ENCODE measurements around the gene KLHL40.
A peak's percentile ranks its signal among the peaks of the same experiment; 100 is the strongest.

Gene KLHL40

DNA sequence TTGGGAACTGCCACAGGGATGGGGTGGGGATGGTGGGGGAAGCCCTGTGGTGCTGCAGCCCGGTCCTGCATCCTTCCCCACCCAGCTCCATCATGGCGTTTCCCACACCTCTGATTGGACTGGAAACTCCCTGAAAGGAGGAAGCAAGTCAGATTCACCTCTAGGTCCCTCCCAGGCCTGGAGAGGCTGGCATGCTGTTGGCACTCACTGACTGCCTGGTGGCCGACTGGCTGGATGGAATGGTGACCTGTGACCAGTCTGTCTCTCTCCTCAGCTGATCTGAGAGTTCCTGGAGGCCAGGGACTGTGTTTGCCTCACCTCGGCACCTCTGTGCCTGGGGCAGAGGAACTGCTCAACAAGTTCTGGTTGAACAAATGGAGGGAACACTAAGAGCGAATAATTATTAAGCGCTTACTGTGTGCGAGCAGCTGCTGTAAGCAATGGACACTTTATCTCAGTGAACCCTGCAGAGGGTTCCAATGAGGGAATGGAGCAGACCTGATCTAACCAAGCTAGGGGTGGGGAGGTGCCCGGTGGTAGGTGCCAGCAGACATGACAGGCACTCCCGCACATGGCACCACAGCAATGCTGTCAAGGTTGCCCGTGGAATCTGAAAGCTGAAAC is 20.7 kb downstream of the KLHL40 start:
- Mint-ChIP-seq H3K27ac (no peak overlapping the region), H3K27me3 (peaks cover 9% of the 10 kb centered on the region), H3K4me1 (peaks cover 3% of the 10 kb centered on the region), H3K36me3 (no peaks in the 10 kb centered on the region), H3K4me3 (no peak overlapping the region), H3K9me3 (no peaks in the 10 kb centered on the region)
- CTCF ChIA-PET: no interaction called here
- peak; percentile 6 for DNase-seq

- CTCF ChIA-PET: no interaction called here
- peak; percentile 18 for DNase-seq
These were observed 21.6 kb downstream of the KLHL40 start for GRCh38 chr3:42706721-42707619.

GRCh38 chr3:42707620-42708355 is 22.5 kb downstream of the KLHL40 start:
- H3K27ac Mint-ChIP-seq: no peak overlapping the region
- CTCF ChIA-PET: no interaction called here
- peak; percentile 6 for DNase-seq
- no peaks in the 10 kb centered on the region for H3K36me3 Mint-ChIP-seq
- H3K9me3 Mint-ChIP-seq: no peaks in the 10 kb centered on the region
- no peaks in the 10 kb centered on the region for H3K4me1 Mint-ChIP-seq
- H3K4me3 Mint-ChIP-seq: no peak overlapping the region
- H3K27me3 Mint-ChIP-seq: peaks cover 17% of the 10 kb centered on the region

More at GRCh38 chr3:42706721-42707619, 21.6 kb downstream of the KLHL40 start:
- H3K4me1 Mint-ChIP-seq: no peaks in the 10 kb centered on the region
- H3K36me3 Mint-ChIP-seq: no peaks in the 10 kb centered on the region
- H3K27ac Mint-ChIP-seq: no peak overlapping the region
- H3K9me3 Mint-ChIP-seq: no peaks in the 10 kb centered on the region
- H3K27me3 Mint-ChIP-seq: peaks cover 14% of the 10 kb centered on the region
- no peak overlapping the region for H3K4me3 Mint-ChIP-seq

DNA sequence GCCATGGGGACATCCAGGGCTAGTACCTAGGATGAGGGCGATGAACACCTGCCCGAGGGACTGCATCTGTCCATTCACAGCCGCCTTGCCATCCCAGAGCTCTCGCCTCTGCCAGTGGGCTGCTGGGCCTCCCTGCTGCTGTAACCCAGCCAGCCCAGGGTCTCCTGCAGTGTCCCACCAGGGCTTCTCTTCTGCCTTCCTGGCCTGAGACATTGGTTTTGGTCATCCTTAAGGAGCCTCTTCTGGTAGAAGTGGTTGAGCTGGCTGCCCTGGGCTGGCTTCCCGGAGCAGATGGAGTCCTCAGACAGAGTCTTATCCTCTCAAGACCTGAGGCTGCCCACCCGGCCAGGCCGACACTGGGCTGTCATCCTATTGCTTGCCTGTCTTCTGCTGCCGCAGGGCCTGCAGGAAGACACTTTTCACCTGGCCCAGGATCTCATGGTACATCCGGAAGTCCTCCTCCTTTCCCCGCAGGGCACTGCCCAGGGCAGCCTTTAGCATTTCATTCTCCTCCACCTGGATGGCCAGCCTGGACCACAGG is 23.3 kb downstream of the KLHL40 start:
- peaks cover 18% of the 10 kb centered on the region for H3K27me3 Mint-ChIP-seq

DNA sequence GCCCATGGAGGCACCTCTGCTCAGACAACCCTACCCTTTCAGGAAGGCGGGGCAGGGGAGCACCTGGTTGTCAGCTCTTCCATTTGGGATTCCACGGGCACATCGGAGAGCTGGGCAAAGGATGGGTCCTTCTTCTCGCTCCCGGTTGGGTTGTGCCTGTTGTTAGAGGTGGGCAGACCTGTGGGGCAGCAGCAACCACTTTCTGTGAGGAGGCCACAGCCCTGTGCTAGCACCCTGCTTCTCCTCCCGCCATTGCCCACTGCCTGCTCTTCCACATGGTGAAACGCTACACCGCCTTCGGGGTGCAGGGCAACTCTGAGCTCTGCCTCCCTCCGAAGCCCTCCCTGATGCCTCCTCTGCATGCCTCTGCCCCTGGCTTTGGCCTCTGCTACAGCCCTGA is 24.3 kb downstream of the KLHL40 start:
- no peaks in the 10 kb centered on the region for H3K36me3 Mint-ChIP-seq
- no peak overlapping the region for H3K4me3 Mint-ChIP-seq
- no peak overlapping the region for H3K27ac Mint-ChIP-seq
- CTCF ChIA-PET: interaction anchor here (1.0 to 1.3 kb wide), 2 partner anchors 8 to 10 kb away, joined by 3 to 4 read pairs; no protein-coding TSS in a partner anchor
- H3K4me1 Mint-ChIP-seq: no peaks in the 10 kb centered on the region
- no peaks in the 10 kb centered on the region for H3K9me3 Mint-ChIP-seq
- H3K27me3 Mint-ChIP-seq: peaks cover 21% of the 10 kb centered on the region
- DNase-seq: peak; percentile 11

More for the DNA sequence above, 23.3 kb downstream of the KLHL40 start:
- no peak overlapping the region for H3K4me3 Mint-ChIP-seq
- DNase-seq: peak; percentile 6
- CTCF ChIA-PET: no interaction called here
- H3K4me1 Mint-ChIP-seq: no peaks in the 10 kb centered on the region
- H3K9me3 Mint-ChIP-seq: no peaks in the 10 kb centered on the region
- no peaks in the 10 kb centered on the region for H3K36me3 Mint-ChIP-seq
- H3K27ac Mint-ChIP-seq: no peak overlapping the region

- Mint-ChIP-seq H3K4me1 (no peaks in the 10 kb centered on the region), H3K27me3 (peaks cover 21% of the 10 kb centered on the region), H3K36me3 (no peaks in the 10 kb centered on the region), H3K4me3 (no peak overlapping the region), H3K27ac (no peak overlapping the region), H3K9me3 (no peaks in the 10 kb centered on the region)
- peak; percentile 11 for DNase-seq
- CTCF ChIA-PET: interaction anchor here (0.6 to 1.3 kb wide), 3 partner anchors 9 to 252 kb away, joined by 3 to 4 read pairs (median 3); no protein-coding TSS in a partner anchor
These were observed 25.1 kb downstream of the KLHL40 start for GRCh38 chr3:42710323-42711021.

DNA sequence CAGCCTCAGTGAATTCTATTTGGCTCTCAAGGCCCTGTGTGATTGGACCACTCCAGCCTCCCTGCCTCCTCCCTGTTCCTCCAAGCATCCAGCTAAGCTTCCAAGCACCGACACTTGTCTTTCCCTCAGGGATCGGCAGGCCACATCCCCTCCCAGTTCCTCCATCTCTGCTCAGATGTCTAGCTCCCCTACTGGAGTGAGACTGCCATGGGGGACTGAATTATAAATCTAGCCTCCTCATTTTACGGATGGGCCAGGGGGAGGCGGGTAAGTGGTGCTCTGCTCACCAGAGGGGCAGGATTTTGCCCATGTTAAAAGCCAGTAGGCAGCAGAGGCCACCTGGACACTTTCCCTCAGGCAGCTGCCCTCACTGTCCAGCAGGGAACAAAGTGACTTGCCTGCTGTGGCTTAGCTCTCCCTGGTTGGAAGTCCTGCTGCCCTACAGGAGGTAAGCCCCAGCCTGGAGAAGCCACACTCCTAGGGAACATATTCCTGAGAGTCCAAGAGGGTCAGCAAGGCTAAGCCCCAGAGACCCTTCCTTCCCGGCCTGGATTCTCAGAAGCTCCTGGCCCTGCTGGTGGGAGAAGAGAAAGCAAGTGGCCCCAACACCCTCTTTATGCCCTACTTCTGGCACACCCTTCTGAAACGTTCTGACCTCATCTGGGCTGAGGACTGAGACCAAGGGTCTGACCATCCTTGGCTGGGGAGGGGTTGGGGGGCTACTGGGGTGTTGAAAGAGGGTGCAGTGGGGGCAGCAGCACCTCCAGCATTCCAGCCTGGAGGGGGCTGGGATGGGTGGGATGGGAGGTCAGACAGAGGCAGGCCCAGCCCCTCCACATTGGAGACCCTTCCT is 26.4 kb downstream of the KLHL40 start:
- peaks cover 21% of the 10 kb centered on the region for H3K27me3 Mint-ChIP-seq
- no peaks in the 10 kb centered on the region for H3K36me3 Mint-ChIP-seq
- H3K9me3 Mint-ChIP-seq: no peaks in the 10 kb centered on the region
- DNase-seq: peak; percentile 7
- no peak overlapping the region for H3K27ac Mint-ChIP-seq
- H3K4me3 Mint-ChIP-seq: no peak overlapping the region
- H3K4me1 Mint-ChIP-seq: no peaks in the 10 kb centered on the region
- CTCF ChIA-PET: interaction anchor here (0.6 to 1.3 kb wide), 3 partner anchors 10 to 251 kb away, joined by 3 to 4 read pairs (median 3); no protein-coding TSS in a partner anchor

GRCh38 chr3:42712344-42712648 is 27.0 kb downstream of the KLHL40 start:
- peak; percentile 12 for DNase-seq
- Mint-ChIP-seq H3K4me3 (no peak overlapping the region), H3K36me3 (no peaks in the 10 kb centered on the region), H3K9me3 (no peaks in the 10 kb centered on the region), H3K4me1 (no peaks in the 10 kb centered on the region), H3K27me3 (peaks cover 17% of the 10 kb centered on the region), H3K27ac (no peak overlapping the region)
- CTCF ChIA-PET: interaction anchor here (1.3 kb wide), 1 partner anchor 169 kb away, joined by 4 read pairs; no protein-coding TSS in a partner anchor

DNA sequence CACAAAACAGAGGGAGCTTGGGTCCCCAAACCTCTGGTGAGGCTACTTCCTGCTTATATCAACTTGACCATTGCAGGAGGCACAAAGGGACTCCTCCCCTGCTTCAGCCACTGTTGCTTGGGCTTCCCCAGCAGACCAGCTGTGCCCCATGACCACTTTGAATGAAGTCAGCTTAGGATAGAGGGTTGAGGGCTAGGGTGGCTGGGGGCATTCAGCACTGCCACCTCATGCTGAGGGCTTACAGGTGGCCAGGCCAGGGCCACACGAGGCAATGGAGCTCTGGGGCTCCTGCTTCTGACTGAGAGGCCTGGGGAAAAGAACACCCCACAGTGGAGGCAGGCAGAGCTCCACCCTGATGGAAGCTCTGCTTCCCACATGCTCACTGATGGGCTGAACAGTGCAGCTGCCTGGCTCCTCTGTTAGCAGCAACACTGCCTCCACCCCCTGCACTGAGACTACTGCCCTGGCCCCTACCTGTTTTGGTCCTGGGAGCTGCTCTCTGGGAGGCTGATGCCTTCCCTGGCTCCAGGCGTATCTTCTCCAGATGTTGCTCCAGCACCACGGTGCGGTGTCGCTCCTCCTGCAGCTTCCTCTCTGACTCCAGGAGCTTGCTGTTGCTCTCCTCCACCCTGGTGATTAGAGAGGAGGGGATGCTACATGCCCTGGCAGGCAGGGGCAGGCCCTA is 27.5 kb downstream of the KLHL40 start:
- H3K36me3 Mint-ChIP-seq: no peaks in the 10 kb centered on the region
- no peak overlapping the region for H3K27ac Mint-ChIP-seq
- H3K4me3 Mint-ChIP-seq: no peak overlapping the region
- CTCF ChIA-PET: interaction anchor here (1.1 to 1.3 kb wide), 2 partner anchors 51 to 169 kb away, joined by 3 to 4 read pairs; no protein-coding TSS in a partner anchor
- H3K9me3 Mint-ChIP-seq: no peaks in the 10 kb centered on the region
- H3K27me3 Mint-ChIP-seq: peaks cover 17% of the 10 kb centered on the region
- peak; percentile 10 for DNase-seq
- H3K4me1 Mint-ChIP-seq: no peaks in the 10 kb centered on the region

GRCh38 chr3:42713747-42714146 is 28.4 kb downstream of the KLHL40 start:
- Mint-ChIP-seq H3K36me3 (no peaks in the 10 kb centered on the region), H3K27me3 (peaks cover 17% of the 10 kb centered on the region), H3K27ac (no peak overlapping the region), H3K9me3 (no peaks in the 10 kb centered on the region), H3K4me3 (no peak overlapping the region), H3K4me1 (no peaks in the 10 kb centered on the region)
- CTCF ChIA-PET: interaction anchor here (1.1 kb wide), 1 partner anchor 52 kb away, joined by 3 read pairs; no protein-coding TSS in a partner anchor
- peak; percentile 14 for DNase-seq

DNA sequence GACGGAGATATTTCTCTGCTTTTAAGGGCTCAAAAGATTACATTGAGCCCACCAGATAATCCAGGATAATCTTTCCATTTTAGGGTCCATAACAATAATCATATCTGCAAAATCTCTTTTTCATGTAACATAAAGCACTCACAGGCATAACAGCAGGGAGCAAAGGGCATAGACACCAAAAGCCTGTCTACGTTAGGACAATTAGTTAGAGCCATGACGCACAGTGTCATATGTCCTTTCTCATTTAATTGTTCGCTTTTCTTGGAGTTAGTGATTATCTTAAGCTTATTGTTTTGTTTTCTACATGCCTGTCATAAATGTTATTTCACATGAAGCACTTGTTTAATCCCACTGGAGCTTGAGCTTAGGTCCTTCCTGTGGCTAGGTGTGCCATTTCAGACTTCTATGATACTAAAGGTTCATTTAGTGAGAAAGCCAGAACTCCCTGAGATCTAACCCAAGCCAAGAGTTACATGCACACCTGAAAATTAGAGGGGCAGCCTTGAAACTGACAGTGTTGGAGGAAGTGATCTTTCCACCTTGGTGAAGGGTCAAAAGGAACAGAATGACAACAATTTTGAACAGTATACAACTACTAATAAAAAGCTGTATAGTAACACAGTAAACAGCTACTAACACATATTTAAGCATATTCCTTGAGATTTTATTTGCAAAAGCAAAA is 29.0 kb downstream of the KLHL40 start:
- Mint-ChIP-seq H3K4me1 (no peaks in the 10 kb centered on the region), H3K4me3 (no peak overlapping the region), H3K27ac (no peak overlapping the region), H3K27me3 (peaks cover 21% of the 10 kb centered on the region), H3K36me3 (no peaks in the 10 kb centered on the region), H3K9me3 (no peaks in the 10 kb centered on the region)
- DNase-seq: peak; percentile 5
- CTCF ChIA-PET: no interaction called here

DNA sequence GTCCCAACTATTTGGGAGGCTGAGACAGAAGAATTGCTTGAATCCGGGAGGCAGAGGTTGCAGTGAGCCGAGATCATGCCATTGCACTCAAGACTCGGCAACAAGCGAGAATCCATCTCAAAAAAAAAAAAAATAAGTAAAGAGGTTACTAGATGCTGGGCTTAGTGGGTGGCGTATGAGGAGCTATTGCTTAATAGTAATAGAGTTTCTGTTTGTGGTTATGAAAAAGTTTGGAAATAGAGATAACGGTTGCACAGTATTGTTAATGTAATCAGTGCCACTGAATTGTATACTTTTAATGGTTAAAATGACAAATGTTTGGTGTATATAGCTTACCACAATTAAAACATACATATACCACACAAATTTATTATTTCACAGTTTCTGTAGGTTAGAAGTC is 32.0 kb downstream of the KLHL40 start:
- no peak overlapping the region for H3K27ac Mint-ChIP-seq
- no peak overlapping the region for H3K4me3 Mint-ChIP-seq
- CTCF ChIA-PET: no interaction called here
- peaks cover 8% of the 10 kb centered on the region for H3K27me3 Mint-ChIP-seq
- no peaks in the 10 kb centered on the region for H3K9me3 Mint-ChIP-seq
- no peaks in the 10 kb centered on the region for H3K36me3 Mint-ChIP-seq
- H3K4me1 Mint-ChIP-seq: no peaks in the 10 kb centered on the region
- no peak for DNase-seq

All from activated naive CD4-positive, alpha-beta T cell treated with anti-CD3 and anti-CD28 coated beads, Interleukin-2, amount 10 ng/mL, durations not matched to agents 7 days and 5 days (primary cell).